GM18498 (cell line): ENCODE measurements around the gene C9orf78.

ENCODE experiments used
- ATAC-seq: cut with Tn5 transposase; IDR thresholded peaks from one replicate; pipeline ENCODE4 v1.9.1; 2021; ENCODE audit warnings: mild to moderate bottlenecking, moderate library complexity; ENCODE audit not compliant: unreplicated experiment

The C9orf78 gene

GRCh38 chr9:129845373-129845772 lies 10.3 kb upstream of the C9orf78 start:
- no peak for ATAC-seq

- no peak for ATAC-seq
Measured at GRCh38 chr9:129841071-129841470, 6.0 kb upstream of the C9orf78 start.

GRCh38 chr9:129840034-129840433 lies 5.0 kb upstream of the C9orf78 start:
- ATAC-seq, result no peak

- ATAC-seq, result no peak
Measured at GRCh38 chr9:129839324-129840023, 4.4 kb upstream of the C9orf78 start.

- no peak for ATAC-seq
Measured at GRCh38 chr9:129838707-129839259, 3.7 kb upstream of the C9orf78 start.

- no peak for ATAC-seq
Measured at GRCh38 chr9:129836311-129837007, 1.4 kb upstream of the C9orf78 start.

GRCh38 chr9:129835860-129836223 lies 767 bp upstream of the C9orf78 start:
- peak; percentile 9 for ATAC-seq

- ATAC-seq, result peak; percentile 16
Measured at GRCh38 chr9:129834489-129835127, 467 bp downstream of the C9orf78 start.

- no peak for ATAC-seq
Measured at GRCh38 chr9:129832982-129833381, 2.1 kb downstream of the C9orf78 start.

GRCh38 chr9:129828969-129829368 lies 6.1 kb downstream of the C9orf78 start:
- no peak for ATAC-seq

GRCh38 chr9:129828051-129828450 lies 7.0 kb downstream of the C9orf78 start:
- ATAC-seq, result no peak

- no peak for ATAC-seq
Measured at GRCh38 chr9:129826759-129827158, 8.3 kb downstream of the C9orf78 start.

GRCh38 chr9:129826344-129826743 lies 8.7 kb downstream of the C9orf78 start:
- ATAC-seq, result no peak

- peak; percentile 93 for ATAC-seq
Measured at GRCh38 chr9:129823935-129824601, 11.0 kb downstream of the C9orf78 start, which contains the start of gene TOR1A. TOR1A (minus strand) TSS chr9:129824136; CDS start chr9:129824085, 51 bp downstream.

- ATAC-seq, result peak; percentile 22
Measured at GRCh38 chr9:129823542-129823934, 11.5 kb downstream of the C9orf78 start.

- ATAC-seq, result peak; percentile 25
Measured at GRCh38 chr9:129822898-129823541, 12.1 kb downstream of the C9orf78 start.

GRCh38 chr9:129816501-129817435 lies 18.3 kb downstream of the C9orf78 start:
- ATAC-seq, result no peak

GRCh38 chr9:129815278-129815677 lies 19.8 kb downstream of the C9orf78 start:
- no peak for ATAC-seq

- no peak for ATAC-seq
Measured at GRCh38 chr9:129814432-129815223, 20.4 kb downstream of the C9orf78 start.
